Adrenal gland (tissue), 5 donors: ENCODE measurements around the gene PRR12.

ENCODE experiments used
- CTCF ChIP-seq, 6 experiments: fragments of 450-650 bp in 4 of 6; fragments of 200-600 bp in 2 of 6; sonication (generic) in 1 of 6; IDR thresholded peaks; 1 replicate in 5 of 6; 2 replicates in 1 of 6; pipeline versions ENCODE4 v1.5.1 to v1.8.0; 2016 to 2021; ENCODE audit warnings: antibody characterized with exemption in 6 of 6, mild to moderate bottlenecking in 2 of 6, moderate library complexity in 1 of 6
- POLR2A ChIP-seq, 2 donors: fragments of 450-650 bp; IDR thresholded peaks; one replicate each; pipeline ENCODE4 v1.6.1; 2017; ENCODE audit warnings: antibody characterized with exemption in 2 of 2, mild to moderate bottlenecking in 2 of 2, moderate library complexity in 1 of 2
- donor health status: DM: no; HTN: no; CAD: no.

- no peak for TF ChIP-seq POLR2A (IDR thresholded peaks at IDR 0.05)
- TF ChIP-seq CTCF (IDR thresholded peaks at IDR 0.05): no peak
These were observed 18.6 kb downstream of the PRR12 start for GRCh38 chr19:49609499-49610092.
